Glutamatergic neuron (in vitro differentiated cells): ENCODE results near the gene FAM237B. TPM values are rescaled to one million over a fixed set of nuclear protein-coding genes. Genes with fewer than 3 reads are reported as not detected.

Experiments used
- DNase-seq: peaks from one replicate; pipeline ENCODE4 v3.0.0; 2022
- H3K27ac Mint-ChIP-seq: one replicate; pipeline ENCODE4 v1.8.0; 2020; ENCODE audit warnings: mild to moderate bottlenecking, mixed read lengths, inconsistent platforms; ENCODE audit not compliant: unreplicated experiment
- H3K27me3 Mint-ChIP-seq: one replicate; pipeline ENCODE4 v1.8.0; 2020; ENCODE audit warnings: mild to moderate bottlenecking, moderate library complexity, mixed read lengths, inconsistent platforms; ENCODE audit not compliant: unreplicated experiment
- H3K36me3 Mint-ChIP-seq: one replicate; pipeline ENCODE4 v1.8.0; 2020; ENCODE audit warnings: mild to moderate bottlenecking, mixed read lengths, inconsistent platforms; ENCODE audit not compliant: unreplicated experiment
- H3K4me1 Mint-ChIP-seq: one replicate; pipeline ENCODE4 v1.8.0; 2020; ENCODE audit warnings: mild to moderate bottlenecking, low read depth, mixed read lengths, inconsistent platforms; ENCODE audit not compliant: unreplicated experiment
- H3K4me3 Mint-ChIP-seq: one replicate; pipeline ENCODE4 v1.8.0; 2020; ENCODE audit warnings: mild to moderate bottlenecking, mixed read lengths, inconsistent platforms; ENCODE audit not compliant: unreplicated experiment
- H3K9me3 Mint-ChIP-seq: one replicate; pipeline ENCODE4 v1.8.0; 2020; ENCODE audit warnings: mild to moderate bottlenecking, moderate library complexity, mixed read lengths, inconsistent platforms; ENCODE audit not compliant: unreplicated experiment
- CTCF ChIP-seq: fragments of 200-600 bp; sonication (generic); IDR thresholded peaks from one replicate; pipeline ENCODE4 v1.5.0; 2021; ENCODE audit not compliant: partially characterized antibody, unreplicated experiment
- total RNA-seq: library from RNA; stranded (reverse); fragmentation: NEBNext Ultra II Directional; extraction: Animal tissue kit (Norgen Biotek cat#: 25700); gene quantifications from one replicate; pipeline ENCODE4 v1.2.1, GENCODE V29; 2021; ENCODE audit not compliant: unreplicated experiment

The FAM237B gene
- total RNA-seq, 1 donor from 2014 or later, result not detected

GRCh38 chr7:90267263-90267858, 53.7 kb downstream of the FAM237B start:
- H3K4me3 Mint-ChIP-seq, result no peak overlapping the region
- DNase-seq, result no peak
- no peak for TF ChIP-seq CTCF
- no peaks in the 10 kb centered on the region for H3K36me3 Mint-ChIP-seq
- H3K4me1 Mint-ChIP-seq, result no peaks in the 10 kb centered on the region
- H3K27me3 Mint-ChIP-seq, result no peaks in the 10 kb centered on the region
- H3K27ac Mint-ChIP-seq, result no peak overlapping the region
- no peaks in the 10 kb centered on the region for H3K9me3 Mint-ChIP-seq

- no peak for TF ChIP-seq CTCF
- no peaks in the 10 kb centered on the region for H3K36me3 Mint-ChIP-seq
- H3K27ac Mint-ChIP-seq, result no peak overlapping the region
- no peaks in the 10 kb centered on the region for H3K9me3 Mint-ChIP-seq
- H3K27me3 Mint-ChIP-seq, result no peaks in the 10 kb centered on the region
- H3K4me1 Mint-ChIP-seq, result no peaks in the 10 kb centered on the region
- DNase-seq, result no peak
- no peak overlapping the region for H3K4me3 Mint-ChIP-seq
Measured at GRCh38 chr7:90266808-90267207, 54.3 kb downstream of the FAM237B start.

Other genes starting within 250 kb of the FAM237B start
- gene STEAP1, start 166.8 kb downstream of the FAM237B start, total RNA-seq, result not detected
- gene STEAP2, start 109.6 kb downstream of the FAM237B start, total RNA-seq, result 0.59 TPM
- gene CFAP69, start 76.1 kb downstream of the FAM237B start, total RNA-seq, result 0.71 TPM
- 18.7 TPM for gene GTPBP10, start 25.4 kb upstream of the FAM237B start, total RNA-seq
- 53.9 TPM for gene CLDN12, start 82.2 kb upstream of the FAM237B start, total RNA-seq
- not detected for gene PTTG1IP2, start 148.3 kb upstream of the FAM237B start, total RNA-seq